GM12878 (cell line): Measurements from ENCODE around the gene WDR26. TPM values are rescaled to one million over a fixed set of nuclear protein-coding genes. Genes with fewer than 3 reads are reported as not detected.

Experiments used
- ATAC-seq: fragments of 200-7000 bp; cut with Tn5 transposase; 3 replicates; pipeline ENCODE4 v1.9.1; 2020; ENCODE audit warnings: mild to moderate bottlenecking, moderate library complexity
- BruUV-seq: library from RNA; stranded (reverse); fragments of 400-500 nt; replicated peaks from 2 replicates; lab custom pipeline; 2021; lab: Mats Ljungman, UMichigan
- CTCF ChIA-PET: fragments of 300-600 bp; sonication (Branson Sonifier 250); formaldehyde crosslinking; extraction: SDS; loops from one replicate; lab custom pipeline; 2021; ENCODE audit warnings: inconsistent platforms; lab: Yijun Ruan, JAX
- POLR2A ChIA-PET: fragments of 350-600 bp; formaldehyde crosslinking; extraction: SDS; loops from one replicate; lab custom pipeline; 2021; ENCODE audit warnings: inconsistent platforms; lab: Charles Lee
- RAD21 ChIA-PET: fragments of 300-600 bp; sonication (Branson Sonifier 250); formaldehyde crosslinking; loops from one replicate; lab custom pipeline; 2023; ENCODE audit warnings: antibody characterized with exemption; ENCODE audit not compliant: unreplicated experiment; lab: Charles Lee
- SMC1A ChIA-PET: fragments of 300-600 bp; sonication (Branson Sonifier 250); formaldehyde crosslinking; loops from one replicate; lab custom pipeline; 2023; ENCODE audit not compliant: unreplicated experiment, uncharacterized antibody; lab: Charles Lee
- DNase-seq: peaks from one replicate; pipeline ENCODE4 v3.0.0-alpha.2; 2011; ENCODE audit warnings: low read depth, low spot score
- FAIRE-seq: peaks from 3 replicates; lab custom pipeline; 2011; peaks lifted over from hg19 to GRCh38; lab: Jason Lieb, UNC
- H2AFZ ChIP-seq: 2 replicates; pipeline ENCODE4 v1.6.0; 2011; ENCODE audit warnings: low read depth, low read length, control low read depth; ENCODE audit not compliant: control insufficient read depth
- H3K27ac ChIP-seq: 2 replicates; pipeline ENCODE4 v1.5.1; 2011; ENCODE audit warnings: control low read depth; ENCODE audit not compliant: control insufficient read depth, insufficient read depth
- H3K27me3 ChIP-seq, 2 experiments: replicated peaks in 1 of 2; 2 replicates each; pipeline versions ENCODE4 v1.6.0 to v1.6.1; 2011; ENCODE audit warnings: low read length in 1 of 2; ENCODE audit not compliant: control insufficient read depth in 2 of 2, insufficient read depth in 2 of 2
- H3K36me3 ChIP-seq, 2 experiments: 2 replicates each; pipeline ENCODE4 v1.5.1; 2011; ENCODE audit warnings: low read length in 1 of 2; ENCODE audit not compliant: control insufficient read depth in 2 of 2, insufficient read depth in 2 of 2
- H3K4me1 ChIP-seq: 2 replicates; pipeline ENCODE4 v1.6.1; 2011; ENCODE audit warnings: mild to moderate bottlenecking, low read length, moderate library complexity, mixed read lengths; ENCODE audit not compliant: control insufficient read depth, insufficient read depth
- H3K4me2 ChIP-seq: 2 replicates; pipeline ENCODE4 v1.6.0; 2011; ENCODE audit warnings: control low read depth; ENCODE audit not compliant: control insufficient read depth, insufficient read depth
- H3K4me3 ChIP-seq: fragments of 200-600 bp; sonication (generic); 2 replicates; pipeline ENCODE4 v1.5.1; 2016
- H3K79me2 ChIP-seq: 2 replicates; pipeline ENCODE4 v1.6.0; 2011; ENCODE audit warnings: low read length; ENCODE audit not compliant: control insufficient read depth, insufficient read depth
- H3K9ac ChIP-seq: 2 replicates; pipeline ENCODE4 v1.8.0; 2011; ENCODE audit warnings: low read length, control low read depth, mixed read lengths; ENCODE audit not compliant: control insufficient read depth, insufficient read depth
- H3K9me3 ChIP-seq: replicated peaks from 3 replicates; pipeline ENCODE4 v1.5.1; 2011; ENCODE audit warnings: mild to moderate bottlenecking, low read length; ENCODE audit not compliant: control insufficient read depth, insufficient read depth
- H4K20me1 ChIP-seq: 2 replicates; pipeline ENCODE4 v1.6.0; 2011; ENCODE audit not compliant: control insufficient read depth, insufficient read depth
- MEF2B ChIP-seq: fragments of 450-650 bp; IDR thresholded peaks from 2 replicates; pipeline ENCODE4 v1.6.1; 2018; ENCODE audit warnings: mild to moderate bottlenecking, moderate library complexity; ENCODE audit not compliant: partially characterized antibody, poor library complexity, severe bottlenecking
- PML ChIP-seq: IDR thresholded peaks from 2 replicates; pipeline ENCODE4 v1.6.1; 2012; ENCODE audit warnings: low read length, inconsistent platforms
- SREBF2 ChIP-seq: IDR thresholded peaks from 2 replicates; pipeline ENCODE4 v1.6.1; 2012; ENCODE audit warnings: mild to moderate bottlenecking, low read length
- TCF12 ChIP-seq: IDR thresholded peaks from 2 replicates; pipeline ENCODE4 v1.6.1; 2011; ENCODE audit warnings: low read depth, mild to moderate bottlenecking, low read length
- ZNF207 ChIP-seq: fragments of 450-650 bp; IDR thresholded peaks from 2 replicates; pipeline ENCODE4 v1.6.1; 2014; ENCODE audit warnings: antibody characterized with exemption, mild to moderate bottlenecking, borderline replicate concordance
- WGBS: methylation state at CpG from one replicate; pipeline ENCODE4 v1.1.6; 2016; ENCODE audit warnings: low lambda C conversion rate; ENCODE audit not compliant: insufficient replicate concordance, insufficient coverage; ENCODE audit errors: missing lambda C conversion rate; 5-methylcytosine and 5-hydroxymethylcytosine counted together
- in situ Hi-C: fragments of 300-500 bp; cut with MboI; formaldehyde crosslinking; loops from 9 replicates; pipeline ENCODE4 v1.14.3; 2018; ENCODE audit warnings: mixed read lengths
- intact Hi-C: fragments of 100-400 bp; cut with micrococcal nuclease; formaldehyde crosslinking; loops from one replicate; pipeline ENCODE4 v1.14.2; 2022; ENCODE audit not compliant: unreplicated experiment
- polyA plus RNA-seq, 11 experiments: library from polyadenylated mRNA; depleted of rRNA in 4 of 11; unstranded in 6 of 11; stranded (reverse) in 5 of 11; fragments of >200 nt; fragmentation: Nextera tagmentation in 4 of 11; fragmentation: Illumina TruSeq in 1 of 11; extraction: Ambion mirVana in 4 of 11; extraction: Trizol in 1 of 11; gene quantifications; 1 replicate in 1 of 11; 2 replicates in 10 of 11; pipeline versions ENCODE4 v1.2.1 to v1.2.3, GENCODE V29; 2011 to 2016; ENCODE audit warnings: inconsistent platforms in 2 of 11, missing spikeins in 2 of 11, low read depth in 1 of 11
- total RNA-seq, 4 experiments: library from RNA; depleted of rRNA in 3 of 4; stranded (reverse); fragments of >200 nt in 3 of 4; fragmentation: Illumina TruSeq in 1 of 4; extraction: Trizol in 1 of 4; gene quantifications; 2 replicates each; pipeline versions ENCODE4 v1.2.1 to v1.2.3, GENCODE V29; 2013 to 2021
- TF ChIP-seq, protein P1 (sequence below): fragments of 450-650 bp; IDR thresholded peaks from 2 replicates; pipeline ENCODE4 v1.6.1; 2016; ENCODE audit warnings: mild to moderate bottlenecking, moderate library complexity, borderline replicate concordance

Gene WDR26
- total and polyA plus RNA-seq, 10 of the 15 experiments (the other 5 are each of a cell fraction or from before 2014, with no cell fraction given) = 6.6 to 47.0 (median 24.4) TPM

- BruUV-seq = TSS peak; percentile 58
- Histone ChIP-seq H3K36me3 (peaks cover 0 to 9% of the 10 kb centered on the region in 2 experiments; a peak in 1 of 4 replicates), H3K27me3 (no peaks in the 10 kb centered on the region), H3K4me3 (peak overlapping the region; percentile 71), H2AFZ (no peak overlapping the region), H3K4me2 (peak overlapping the region; percentile 78), H3K9ac (peak overlapping the region; percentile 76), H3K9me3 (no peaks in the 10 kb centered on the region), H3K79me2 (peaks cover 87% of the 10 kb centered on the region), H4K20me1 (0 out of 2 replicates have a peak, but pooled peaks cover 8% of the 10 kb centered on the region), H3K27ac (peak overlapping the region; percentile 22; the same call in 1 of the 2 replicates), H3K4me1 (peaks cover 12% of the 10 kb centered on the region)
- RAD21 ChIA-PET = interaction anchor here (0.6 to 2.9 kb wide), 4 partner anchors 17 to 316 kb away, joined by 4 to 15 read pairs (median 6); no protein-coding TSS in a partner anchor
- POLR2A ChIA-PET = interaction anchor here (0.6 to 1.5 kb wide), 5 partner anchors 22 to 318 kb away, joined by 3 to 9 read pairs (median 4); partner anchors contain the start of gene FBXO28
- SMC1A ChIA-PET = interaction anchor here (0.7 to 2.9 kb wide), 17 partner anchors 11 to 490 kb away, joined by 3 to 24 read pairs (median 3); no protein-coding TSS in a partner anchor
- CTCF ChIA-PET = interaction anchor here (0.7 to 7.7 kb wide), 12 partner anchors 14 to 419 kb away, joined by 3 to 48 read pairs (median 4); no protein-coding TSS in a partner anchor
- no peak for TF ChIP-seq TCF12
- TF ChIP-seq PML = peak; percentile 44; the same call in 1 of the 2 replicates
- peak; percentile 21 for TF ChIP-seq MEF2B
- WGBS = 23% methylated on average over 2 of the region's 2 CpGs
- intact Hi-C loops (no loop called here), in situ Hi-C loops (no loop called here)
- no peak for ATAC-seq
- DNase-seq = no peak
- FAIRE-seq = no peak
Measured at GRCh38 chr1:224432146-224432545, 2.5 kb downstream of the WDR26 start.

DNA sequence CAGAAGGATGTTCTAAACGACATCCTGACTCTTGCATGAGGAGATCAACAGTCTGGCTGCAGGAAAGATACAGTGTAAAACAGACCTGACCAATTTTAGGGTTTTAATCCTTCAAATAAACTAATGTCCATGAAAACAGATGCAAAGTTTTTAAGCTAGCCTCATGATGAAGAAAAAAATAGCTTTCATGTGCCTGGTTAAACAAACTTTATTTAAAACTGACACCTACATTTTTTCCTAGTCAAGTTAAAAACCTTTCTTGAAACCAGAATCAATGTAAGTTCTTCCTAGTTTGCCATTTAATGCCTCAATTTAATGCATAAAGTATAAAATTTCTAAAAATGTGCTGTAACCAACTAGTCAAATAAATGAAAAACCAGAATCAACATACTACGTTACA, 2.9 kb downstream of the WDR26 start:
- POLR2A ChIA-PET = interaction anchor here (0.6 to 1.5 kb wide), 5 partner anchors 15 to 318 kb away, joined by 3 to 9 read pairs (median 4); partner anchors contain the start of gene FBXO28
- 0 out of 2 replicates have a peak, but pooled peaks cover 8% of the 10 kb centered on the region for H4K20me1 ChIP-seq
- H3K4me1 ChIP-seq = peaks cover 12% of the 10 kb centered on the region
- H3K9me3 ChIP-seq = no peaks in the 10 kb centered on the region
- in situ Hi-C loops = no loop called here
- BruUV-seq = no TSS peak
- H3K9ac ChIP-seq = peak overlapping the region; percentile 29
- FAIRE-seq (no peak), DNase-seq (no peak), ATAC-seq (no peak)
- no peaks in the 10 kb centered on the region for H3K27me3 ChIP-seq
- RAD21 ChIA-PET = interaction anchor here (0.6 to 2.9 kb wide), 5 partner anchors 16 to 491 kb away, joined by 4 to 15 read pairs (median 6); no protein-coding TSS in a partner anchor
- TF ChIP-seq, protein P1, sequence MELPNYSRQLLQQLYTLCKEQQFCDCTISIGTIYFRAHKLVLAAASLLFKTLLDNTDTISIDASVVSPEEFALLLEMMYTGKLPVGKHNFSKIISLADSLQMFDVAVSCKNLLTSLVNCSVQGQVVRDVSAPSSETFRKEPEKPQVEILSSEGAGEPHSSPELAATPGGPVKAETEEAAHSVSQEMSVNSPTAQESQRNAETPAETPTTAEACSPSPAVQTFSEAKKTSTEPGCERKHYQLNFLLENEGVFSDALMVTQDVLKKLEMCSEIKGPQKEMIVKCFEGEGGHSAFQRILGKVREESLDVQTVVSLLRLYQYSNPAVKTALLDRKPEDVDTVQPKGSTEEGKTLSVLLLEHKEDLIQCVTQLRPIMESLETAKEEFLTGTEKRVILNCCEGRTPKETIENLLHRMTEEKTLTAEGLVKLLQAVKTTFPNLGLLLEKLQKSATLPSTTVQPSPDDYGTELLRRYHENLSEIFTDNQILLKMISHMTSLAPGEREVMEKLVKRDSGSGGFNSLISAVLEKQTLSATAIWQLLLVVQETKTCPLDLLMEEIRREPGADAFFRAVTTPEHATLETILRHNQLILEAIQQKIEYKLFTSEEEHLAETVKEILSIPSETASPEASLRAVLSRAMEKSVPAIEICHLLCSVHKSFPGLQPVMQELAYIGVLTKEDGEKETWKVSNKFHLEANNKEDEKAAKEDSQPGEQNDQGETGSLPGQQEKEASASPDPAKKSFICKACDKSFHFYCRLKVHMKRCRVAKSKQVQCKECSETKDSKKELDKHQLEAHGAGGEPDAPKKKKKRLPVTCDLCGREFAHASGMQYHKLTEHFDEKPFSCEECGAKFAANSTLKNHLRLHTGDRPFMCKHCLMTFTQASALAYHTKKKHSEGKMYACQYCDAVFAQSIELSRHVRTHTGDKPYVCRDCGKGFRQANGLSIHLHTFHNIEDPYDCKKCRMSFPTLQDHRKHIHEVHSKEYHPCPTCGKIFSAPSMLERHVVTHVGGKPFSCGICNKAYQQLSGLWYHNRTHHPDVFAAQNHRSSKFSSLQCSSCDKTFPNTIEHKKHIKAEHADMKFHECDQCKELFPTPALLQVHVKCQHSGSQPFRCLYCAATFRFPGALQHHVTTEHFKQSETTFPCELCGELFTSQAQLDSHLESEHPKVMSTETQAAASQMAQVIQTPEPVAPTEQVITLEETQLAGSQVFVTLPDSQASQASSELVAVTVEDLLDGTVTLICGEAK = peak; percentile 90
- TF ChIP-seq ZNF207 (no peak), SREBF2 (no peak)
- peak overlapping the region; percentile 78 for H3K4me2 ChIP-seq
- H3K36me3 ChIP-seq = peaks cover 0 to 9% of the 10 kb centered on the region in 2 experiments; a peak in 1 of 4 replicates
- intact Hi-C loops = no loop called here
- no peak overlapping the region for H3K27ac ChIP-seq
- CTCF ChIA-PET = interaction anchor here (0.7 to 7.7 kb wide), 11 partner anchors 14 to 419 kb away, joined by 3 to 48 read pairs (median 4); no protein-coding TSS in a partner anchor
- SMC1A ChIA-PET = interaction anchor here (0.7 to 2.9 kb wide), 20 partner anchors 10 to 491 kb away, joined by 3 to 24 read pairs (median 3); no protein-coding TSS in a partner anchor
- no peak overlapping the region for H2AFZ ChIP-seq
- WGBS = 25% methylated on average over 2 of the region's 2 CpGs
- H3K4me3 ChIP-seq = peak overlapping the region; percentile 71
- peaks cover 86% of the 10 kb centered on the region for H3K79me2 ChIP-seq
